Loucy (cell line): ENCODE measurements around the gene P4HA3.

ENCODE experiments used
- H2AFZ ChIP-seq: fragments of 200-600 bp; sonication (generic); 2 replicates; pipeline ENCODE4 v1.6.0; 2016; ENCODE audit warnings: antibody characterized with exemption, mild to moderate bottlenecking, low read length, moderate library complexity
- H3F3A ChIP-seq: fragments of 200-600 bp; 2 replicates; pipeline ENCODE4 v1.6.0; 2016; ENCODE audit warnings: antibody characterized with exemption, low read depth, mild to moderate bottlenecking
- H3K27me3 ChIP-seq: fragments of 200-600 bp; sonication (generic); 2 replicates; pipeline ENCODE4 v1.6.1; 2014; ENCODE audit warnings: low read length, mild to moderate bottlenecking; ENCODE audit not compliant: insufficient read depth, poor library complexity, severe bottlenecking
- H3K36me3 ChIP-seq: fragments of 200-600 bp; sonication (generic); 2 replicates; pipeline ENCODE4 v1.6.1; 2016; ENCODE audit warnings: low read length; ENCODE audit not compliant: insufficient read depth
- H3K4me1 ChIP-seq: fragments of 200-600 bp; sonication (generic); 2 replicates; pipeline ENCODE4 v1.5.1; 2014; ENCODE audit warnings: low read length, mild to moderate bottlenecking; ENCODE audit not compliant: insufficient read depth, poor library complexity, severe bottlenecking
- H3K4me2 ChIP-seq: fragments of 200-600 bp; sonication (generic); 2 replicates; pipeline ENCODE4 v1.6.0; 2014; ENCODE audit warnings: antibody characterized with exemption, low read length, low read depth, mild to moderate bottlenecking; ENCODE audit not compliant: poor library complexity, severe bottlenecking
- H3K4me3 ChIP-seq: fragments of 200-600 bp; sonication (generic); 2 replicates; pipeline ENCODE4 v1.5.1; 2014; ENCODE audit warnings: low read length, mild to moderate bottlenecking, mixed read lengths; ENCODE audit not compliant: poor library complexity, severe bottlenecking
- H3K79me2 ChIP-seq: fragments of 200-600 bp; sonication (generic); 2 replicates; pipeline ENCODE4 v1.6.1; 2014; ENCODE audit warnings: low read length; ENCODE audit not compliant: insufficient read depth
- H3K9ac ChIP-seq: fragments of 200-600 bp; sonication (generic); 2 replicates; pipeline ENCODE4 v1.6.0; 2014; ENCODE audit warnings: mild to moderate bottlenecking, low read depth, low read length, moderate library complexity; ENCODE audit not compliant: poor library complexity, severe bottlenecking
- H3K9me2 ChIP-seq: fragments of 200-600 bp; sonication (generic); replicated peaks from 2 replicates; pipeline ENCODE4 v1.6.1; 2016; ENCODE audit warnings: low read depth, low read length, mixed read lengths
- H3K9me3 ChIP-seq: fragments of 200-600 bp; sonication (generic); 2 replicates; pipeline ENCODE4 v1.6.1; 2014; ENCODE audit warnings: mild to moderate bottlenecking, antibody characterized with exemption, low read length, low read depth; ENCODE audit not compliant: insufficient read depth
- H4K20me1 ChIP-seq: fragments of 200-600 bp; sonication (generic); 2 replicates; pipeline ENCODE4 v1.6.0; 2014; ENCODE audit warnings: antibody characterized with exemption, low read length, mild to moderate bottlenecking; ENCODE audit not compliant: insufficient read depth, poor library complexity, severe bottlenecking
- EZH2phosphoT487 ChIP-seq: fragments of 200-600 bp; IDR thresholded peaks from 2 replicates; pipeline ENCODE4 v1.6.1; 2018; ENCODE audit warnings: antibody characterized with exemption, mild to moderate bottlenecking, moderate library complexity, borderline replicate concordance
- TF ChIP-seq, protein P1 (sequence below): fragments of 200-600 bp; sonication (generic); conservative IDR thresholded peaks from 2 replicates; pipeline ENCODE4 v1.5.1; 2014; ENCODE audit warnings: mild to moderate bottlenecking, antibody characterized with exemption, low read length

Gene P4HA3

GRCh38 chr11:74319139-74319816, 7.8 kb upstream of the P4HA3 start:
- Histone ChIP-seq H3K9ac (no peak overlapping the region), H3K79me2 (no peaks in the 10 kb centered on the region), H3K9me2 (no peaks in the 10 kb centered on the region), H2AFZ (no peak overlapping the region), H3K4me1 (no peaks in the 10 kb centered on the region), H3K4me2 (no peak overlapping the region), H3F3A (no peaks in the 10 kb centered on the region), H3K27me3 (peaks cover 6% of the 10 kb centered on the region), H3K9me3 (no peaks in the 10 kb centered on the region; the same call in 1 of the 2 replicates), H3K36me3 (no peaks in the 10 kb centered on the region), H4K20me1 (no peaks in the 10 kb centered on the region), H3K4me3 (no peak overlapping the region)
- TF ChIP-seq EZH2phosphoT487, result no peak
- TF ChIP-seq, protein P1, sequence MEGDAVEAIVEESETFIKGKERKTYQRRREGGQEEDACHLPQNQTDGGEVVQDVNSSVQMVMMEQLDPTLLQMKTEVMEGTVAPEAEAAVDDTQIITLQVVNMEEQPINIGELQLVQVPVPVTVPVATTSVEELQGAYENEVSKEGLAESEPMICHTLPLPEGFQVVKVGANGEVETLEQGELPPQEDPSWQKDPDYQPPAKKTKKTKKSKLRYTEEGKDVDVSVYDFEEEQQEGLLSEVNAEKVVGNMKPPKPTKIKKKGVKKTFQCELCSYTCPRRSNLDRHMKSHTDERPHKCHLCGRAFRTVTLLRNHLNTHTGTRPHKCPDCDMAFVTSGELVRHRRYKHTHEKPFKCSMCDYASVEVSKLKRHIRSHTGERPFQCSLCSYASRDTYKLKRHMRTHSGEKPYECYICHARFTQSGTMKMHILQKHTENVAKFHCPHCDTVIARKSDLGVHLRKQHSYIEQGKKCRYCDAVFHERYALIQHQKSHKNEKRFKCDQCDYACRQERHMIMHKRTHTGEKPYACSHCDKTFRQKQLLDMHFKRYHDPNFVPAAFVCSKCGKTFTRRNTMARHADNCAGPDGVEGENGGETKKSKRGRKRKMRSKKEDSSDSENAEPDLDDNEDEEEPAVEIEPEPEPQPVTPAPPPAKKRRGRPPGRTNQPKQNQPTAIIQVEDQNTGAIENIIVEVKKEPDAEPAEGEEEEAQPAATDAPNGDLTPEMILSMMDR, result no peak

DNA sequence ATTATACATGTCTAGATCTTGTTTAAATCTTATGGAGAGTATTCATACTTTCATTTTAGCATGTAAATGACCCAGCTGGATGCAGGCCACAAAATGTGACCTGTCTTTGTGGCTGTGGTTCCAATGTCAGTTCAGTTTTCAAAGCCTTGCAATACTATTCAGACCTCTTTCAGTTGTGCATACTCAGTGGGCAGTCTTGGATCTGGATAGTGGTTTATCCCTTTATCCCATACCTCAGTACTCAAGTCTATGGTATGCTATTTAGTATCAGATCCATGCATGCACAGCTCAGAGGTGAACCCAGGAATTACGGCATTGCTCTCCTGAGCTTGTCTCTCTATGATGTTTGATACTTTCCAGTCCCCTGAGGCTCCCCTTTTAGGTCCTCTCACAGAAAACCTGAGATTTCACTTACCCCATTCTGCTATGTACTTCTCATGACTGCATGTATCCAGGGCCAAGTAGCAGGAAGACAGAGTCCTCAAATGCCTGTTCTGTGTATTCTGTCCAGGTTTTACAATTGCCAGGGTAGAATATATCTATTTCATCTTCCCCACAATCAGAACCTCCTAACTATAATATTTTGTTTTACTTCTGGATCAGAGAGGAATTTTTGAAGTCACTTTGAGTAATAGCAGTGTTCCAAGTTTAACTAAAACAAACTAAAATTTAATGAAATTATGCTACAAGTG, 6.9 kb upstream of the P4HA3 start:
- H3F3A ChIP-seq, result no peaks in the 10 kb centered on the region
- H4K20me1 ChIP-seq, result no peaks in the 10 kb centered on the region
- no peaks in the 10 kb centered on the region for H3K4me1 ChIP-seq
- H3K9ac ChIP-seq, result no peak overlapping the region
- no peak overlapping the region for H2AFZ ChIP-seq
- no peak overlapping the region for H3K4me2 ChIP-seq
- no peaks in the 10 kb centered on the region for H3K79me2 ChIP-seq
- no peak overlapping the region for H3K4me3 ChIP-seq
- no peaks in the 10 kb centered on the region for H3K36me3 ChIP-seq
- H3K9me3 ChIP-seq, result no peaks in the 10 kb centered on the region; the same call in 1 of the 2 replicates
- H3K27me3 ChIP-seq, result peaks cover 6% of the 10 kb centered on the region
- TF ChIP-seq, protein P1, result no peak; the same call in 1 of the 2 replicates
- no peak for TF ChIP-seq EZH2phosphoT487
- H3K9me2 ChIP-seq, result no peaks in the 10 kb centered on the region

DNA sequence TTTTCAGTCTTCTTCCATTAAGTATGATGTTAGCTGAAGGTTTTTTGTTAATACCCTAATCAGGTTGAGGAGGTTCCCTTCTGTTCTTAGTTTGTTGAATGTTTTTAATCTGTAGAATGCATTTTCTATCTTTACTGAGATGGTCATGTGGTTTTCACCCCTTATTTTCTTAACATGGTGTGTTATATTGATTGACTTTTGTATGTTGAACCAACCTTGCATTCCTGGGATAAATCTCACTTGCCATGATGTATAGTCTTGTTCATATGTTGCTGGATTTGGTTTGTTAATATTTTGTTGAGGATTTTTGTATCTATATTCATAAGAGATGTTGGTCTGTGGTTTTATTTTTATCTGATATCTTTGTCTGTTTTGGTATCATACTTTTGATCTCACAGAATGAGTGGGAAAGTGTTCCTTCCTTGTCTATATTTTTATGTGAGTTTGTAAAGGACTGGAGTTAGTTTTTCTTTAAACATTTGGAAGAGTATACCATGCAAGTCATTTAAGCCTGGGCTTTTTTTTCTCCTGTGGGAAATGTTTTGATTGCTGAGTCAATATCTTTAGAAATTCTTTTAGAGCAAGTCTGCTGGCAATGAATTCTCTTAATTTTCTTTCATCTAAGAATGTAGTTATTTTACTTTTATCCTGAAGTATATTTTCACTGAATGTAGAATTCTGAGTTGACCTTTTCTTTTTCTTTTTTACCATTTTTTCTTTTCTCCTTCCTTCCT, 5.5 kb upstream of the P4HA3 start:
- H3K9me3 ChIP-seq, result no peaks in the 10 kb centered on the region; the same call in 1 of the 2 replicates
- H3K36me3 ChIP-seq, result no peaks in the 10 kb centered on the region
- H3K4me2 ChIP-seq, result no peak overlapping the region
- no peaks in the 10 kb centered on the region for H4K20me1 ChIP-seq
- H3K9me2 ChIP-seq, result no peaks in the 10 kb centered on the region
- no peak overlapping the region for H3K4me3 ChIP-seq
- no peak overlapping the region for H2AFZ ChIP-seq
- H3K27me3 ChIP-seq, result peaks cover 6% of the 10 kb centered on the region
- no peaks in the 10 kb centered on the region for H3K79me2 ChIP-seq
- no peak overlapping the region for H3K9ac ChIP-seq
- no peaks in the 10 kb centered on the region for H3K4me1 ChIP-seq
- H3F3A ChIP-seq, result no peaks in the 10 kb centered on the region
- TF ChIP-seq, protein P1, result no peak
- TF ChIP-seq EZH2phosphoT487, result no peak
